Endodermal cell (in vitro differentiated cells): ENCODE data around the gene NRG2. TPM values are rescaled to one million over a fixed set of nuclear protein-coding genes. Genes with fewer than 3 reads are reported as not detected.

Experiments
- DNase-seq: peaks from one replicate; pipeline ENCODE4 v3.0.0-alpha.2; 2017
- H3K27ac ChIP-seq: 2 replicates; pipeline ENCODE4 v1.5.1; 2013; ENCODE audit warnings: mild to moderate bottlenecking, low read depth, low read length, moderate library complexity
- H3K27me3 ChIP-seq: 2 replicates; pipeline ENCODE4 v1.6.1; 2013; ENCODE audit warnings: mild to moderate bottlenecking, low read length, moderate library complexity; ENCODE audit not compliant: insufficient read depth, control insufficient read depth, poor library complexity, severe bottlenecking
- H3K36me3 ChIP-seq: 2 replicates; pipeline ENCODE4 v1.7.0; 2013; ENCODE audit warnings: mild to moderate bottlenecking, low read length, moderate library complexity; ENCODE audit not compliant: control insufficient read depth, insufficient read depth
- H3K4me1 ChIP-seq: one replicate; pipeline ENCODE4 v1.7.0; 2013; ENCODE audit warnings: low read length; ENCODE audit not compliant: control insufficient read depth, insufficient read depth
- H3K4me3 ChIP-seq: 2 replicates; pipeline ENCODE4 v1.5.1; 2013; ENCODE audit warnings: mild to moderate bottlenecking, low read length, moderate library complexity
- H3K9ac ChIP-seq: 2 replicates; pipeline ENCODE4 v1.6.1; 2013; ENCODE audit warnings: mild to moderate bottlenecking, low read length, moderate library complexity; ENCODE audit not compliant: poor library complexity, severe bottlenecking; ENCODE audit errors: extremely low read depth
- H3K9me3 ChIP-seq: 2 replicates; pipeline ENCODE4 v1.6.1; 2013; ENCODE audit warnings: mild to moderate bottlenecking, low read length, moderate library complexity; ENCODE audit not compliant: control insufficient read depth
- H3K27ac Mint-ChIP-seq: 2 replicates; pipeline ENCODE4 v1.8.0; 2020; ENCODE audit warnings: mixed read lengths
- H3K27me3 Mint-ChIP-seq: 2 replicates; pipeline ENCODE4 v1.8.0; 2021; ENCODE audit warnings: mild to moderate bottlenecking, mixed read lengths; ENCODE audit not compliant: insufficient read depth
- H3K36me3 Mint-ChIP-seq: 2 replicates; pipeline ENCODE4 v1.8.0; 2020; ENCODE audit warnings: low read depth, mixed read lengths
- H3K4me1 Mint-ChIP-seq: 2 replicates; pipeline ENCODE4 v1.8.0; 2020; ENCODE audit warnings: mixed read lengths
- H3K4me3 Mint-ChIP-seq: 2 replicates; pipeline ENCODE4 v1.8.0; 2020; ENCODE audit warnings: mild to moderate bottlenecking, moderate library complexity, mixed read lengths
- H3K9me3 Mint-ChIP-seq: 2 replicates; pipeline ENCODE4 v1.8.0; 2020; ENCODE audit warnings: mild to moderate bottlenecking, mixed read lengths
- CTCF ChIP-seq: fragments of 200-600 bp; sonication (generic); conservative IDR thresholded peaks from 2 replicates; pipeline ENCODE4 v1.5.0; 2021; ENCODE audit warnings: antibody characterized with exemption, mild to moderate bottlenecking
- WGBS, 2 experiments: methylation state at CpG; one replicate each; pipeline versions ENCODE4 v1.1.5 to v1.1.7; 2013; ENCODE audit warnings: missing lambda C conversion rate in 2 of 2, mixed read lengths in 1 of 2; ENCODE audit not compliant: insufficient coverage in 1 of 2, insufficient read length in 1 of 2; 5-methylcytosine and 5-hydroxymethylcytosine counted together
- total RNA-seq, 2 donors: library from RNA; stranded (reverse); fragmentation: NEBNext Ultra II Directional in 1 of 2; extraction: Animal tissue kit (Norgen Biotek cat#: 25700) in 1 of 2; gene quantifications; 2 replicates in 1 of 2; 3 replicates in 1 of 2; pipeline ENCODE4 v1.2.1, GENCODE V29; 2021

NRG2 gene
- total RNA-seq, 2 donors from 2014 or later, result 10.8 to 12.5 TPM

GRCh38 chr5:139893873-139894272 lies 149.2 kb downstream of the NRG2 start:
- no peak for TF ChIP-seq CTCF
- no peak for DNase-seq
- peaks cover 36% of the 10 kb centered on the region for H3K4me1 Mint-ChIP-seq
- no peaks in the 10 kb centered on the region for H3K36me3 Mint-ChIP-seq
- no peak overlapping the region for H3K4me3 Mint-ChIP-seq
- H3K27me3 ChIP-seq, result peaks cover 60% of the 10 kb centered on the region
- H3K36me3 ChIP-seq, result no peaks in the 10 kb centered on the region
- no peak overlapping the region for H3K27ac ChIP-seq
- 86 to 92% methylated on average over 5 to 9 of the region's 9 CpGs for WGBS, 2 experiments
- no peaks in the 10 kb centered on the region for H3K9me3 ChIP-seq
- no peak overlapping the region for H3K27ac Mint-ChIP-seq
- H3K4me1 ChIP-seq, result peaks cover 4% of the 10 kb centered on the region
- peaks cover 57% of the 10 kb centered on the region for H3K27me3 Mint-ChIP-seq
- no peak overlapping the region for H3K9ac ChIP-seq
- no peak overlapping the region for H3K4me3 ChIP-seq
- no peaks in the 10 kb centered on the region for H3K9me3 Mint-ChIP-seq

GRCh38 chr5:139889410-139889809 lies 153.7 kb downstream of the NRG2 start:
- no peaks in the 10 kb centered on the region for H3K9me3 ChIP-seq
- H3K4me1 ChIP-seq, result no peaks in the 10 kb centered on the region
- Mint-ChIP-seq H3K27me3 (peaks cover 39% of the 10 kb centered on the region), H3K4me1 (peaks cover 23% of the 10 kb centered on the region), H3K27ac (no peak overlapping the region), H3K36me3 (peaks cover 5% of the 10 kb centered on the region), H3K4me3 (no peak overlapping the region), H3K9me3 (no peaks in the 10 kb centered on the region)
- no CpG with 5 or more reads among the region's 2 CpGs for WGBS, 2 experiments
- H3K4me3 ChIP-seq, result no peak overlapping the region
- no peaks in the 10 kb centered on the region for H3K36me3 ChIP-seq
- TF ChIP-seq CTCF, result no peak
- no peak overlapping the region for H3K27ac ChIP-seq
- peaks cover 38% of the 10 kb centered on the region for H3K27me3 ChIP-seq
- H3K9ac ChIP-seq, result no peak overlapping the region
- DNase-seq, result no peak

GRCh38 chr5:139888370-139888769 lies 154.7 kb downstream of the NRG2 start:
- H3K27ac ChIP-seq, result no peak overlapping the region
- TF ChIP-seq CTCF, result no peak
- peak; percentile 59 for DNase-seq
- no peak overlapping the region for H3K4me3 ChIP-seq
- H3K9me3 ChIP-seq, result no peaks in the 10 kb centered on the region
- no peaks in the 10 kb centered on the region for H3K4me1 ChIP-seq
- H3K36me3 ChIP-seq, result no peaks in the 10 kb centered on the region
- peaks cover 36% of the 10 kb centered on the region for H3K27me3 ChIP-seq
- Mint-ChIP-seq H3K4me1 (peaks cover 16% of the 10 kb centered on the region), H3K36me3 (peaks cover 5% of the 10 kb centered on the region), H3K27me3 (peaks cover 42% of the 10 kb centered on the region), H3K27ac (no peak overlapping the region), H3K9me3 (no peaks in the 10 kb centered on the region), H3K4me3 (no peak overlapping the region)
- H3K9ac ChIP-seq, result no peak overlapping the region
- WGBS, 2 experiments, result 80 to 81% methylated on average over 3 to 4 of the region's 4 CpGs
